Stimulated activated naive CD4-positive, alpha-beta T cell (primary cell): ENCODE results near the gene CKS1B.

Experiments
- DNase-seq, 6 experiments: peaks; one replicate each; lab custom pipeline; 2025; lab: John Stamatoyannopoulos, UW

Gene CKS1B

GRCh38 chr1:154945962-154946850 lies 28.3 kb upstream of the CKS1B start:
- DNase-seq = no peak

- no peak for DNase-seq
Observed at GRCh38 chr1:154948079-154948478, 26.4 kb upstream of the CKS1B start.

GRCh38 chr1:154951901-154952657 lies 22.4 kb upstream of the CKS1B start:
- DNase-seq = peak; percentile 62 to 74 (median 67)

GRCh38 chr1:154952664-154953063 lies 21.8 kb upstream of the CKS1B start:
- peak in 1 of 6 experiments; percentile 43 for DNase-seq

- DNase-seq = no peak
Observed at GRCh38 chr1:154953611-154954038, 20.9 kb upstream of the CKS1B start.

GRCh38 chr1:154954541-154954940 lies 19.9 kb upstream of the CKS1B start:
- no peak for DNase-seq

GRCh38 chr1:154955039-154955717 lies 19.3 kb upstream of the CKS1B start:
- DNase-seq = peak; percentile 85 to 96 (median 94)

- DNase-seq = peak; percentile 71 to 92 (median 86)
Observed at GRCh38 chr1:154955718-154956543, 18.6 kb upstream of the CKS1B start, which contains the start of gene PBXIP1. PBXIP1 (minus strand) TSS chr1:154956099; CDS start chr1:154953721, 2,378 bp downstream.

GRCh38 chr1:154956544-154956941 lies 17.9 kb upstream of the CKS1B start:
- DNase-seq = no peak

- DNase-seq = no peak
Observed at GRCh38 chr1:154957091-154957657, 17.3 kb upstream of the CKS1B start.

GRCh38 chr1:154958036-154958435 lies 16.4 kb upstream of the CKS1B start:
- DNase-seq = no peak

- no peak for DNase-seq
Observed at GRCh38 chr1:154958681-154959425, 15.6 kb upstream of the CKS1B start.

- DNase-seq = no peak
Observed at GRCh38 chr1:154959426-154959780, 15.1 kb upstream of the CKS1B start.

GRCh38 chr1:154960446-154961136 lies 13.9 kb upstream of the CKS1B start:
- DNase-seq = peak in 1 of 6 experiments; percentile 47

GRCh38 chr1:154961207-154962155 lies 13.0 kb upstream of the CKS1B start, which contains the start of gene PYGO2:
PYGO2 (minus strand) TSS chr1:154961782; CDS start chr1:154961576, 206 bp downstream.
- peak; percentile 70 to 83 (median 78) for DNase-seq

GRCh38 chr1:154962156-154962749 lies 12.2 kb upstream of the CKS1B start:
- DNase-seq = peak in 3 of 6 experiments; percentile 14 to 47 (median 39)

GRCh38 chr1:154962795-154963330 lies 11.6 kb upstream of the CKS1B start:
- no peak for DNase-seq

- DNase-seq = no peak
Observed at GRCh38 chr1:154963643-154964042, 10.8 kb upstream of the CKS1B start.
